ENCODE results near the gene HLA-DRB1. TPM values are rescaled to one million over a fixed set of nuclear protein-coding genes. Genes with fewer than 3 reads are reported as not detected.
"Not testable (repeated sequence)": the region's sequence is repeated elsewhere in the genome, so short reads cannot be mapped to it uniquely, and the experiment has no call there.

The HLA-DRB1 gene
- total RNA-seq, 1 donor from 2014 or later = 0.34 TPM

- H3K27me3 Mint-ChIP-seq (ENCODE audit: unreplicated experiment) = no peaks in the 10 kb centered on the region
- no peaks in the 10 kb centered on the region for H3K4me1 Mint-ChIP-seq (ENCODE audit: low read depth, unreplicated experiment)
- no peaks in the 10 kb centered on the region for H3K9me3 Mint-ChIP-seq (ENCODE audit: unreplicated experiment)
- no peak overlapping the region for H3K4me3 Mint-ChIP-seq (ENCODE audit: unreplicated experiment)
- H3K27ac Mint-ChIP-seq (ENCODE audit: unreplicated experiment) = no peak overlapping the region
- TF ChIP-seq CTCF (IDR thresholded peaks at IDR 0.05; ENCODE audit: partially characterized antibody, unreplicated experiment) = no peak
- H3K36me3 Mint-ChIP-seq (ENCODE audit: unreplicated experiment) = no peaks in the 10 kb centered on the region
- no peak for DNase-seq
Observed at GRCh38 chr6:32635526-32636123, 46.0 kb upstream of the HLA-DRB1 start.

DNA sequence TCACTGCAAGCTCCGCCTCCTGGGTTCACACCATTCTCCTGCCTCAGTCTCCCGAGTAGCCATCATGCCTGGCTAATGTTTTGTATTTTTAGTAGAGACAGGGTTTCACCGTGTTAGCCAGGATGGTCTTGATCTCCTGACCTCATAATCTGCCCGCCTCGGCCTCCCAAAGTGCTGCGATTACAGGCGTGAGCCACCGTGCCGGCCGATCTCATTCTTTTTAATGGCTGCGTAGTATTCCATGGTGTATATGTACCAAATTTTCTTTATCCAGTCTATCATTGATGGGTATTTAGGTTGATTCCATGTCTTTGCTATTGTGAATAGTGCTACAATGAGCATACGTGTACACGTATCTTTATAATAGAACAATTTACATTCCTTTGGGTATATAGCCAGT is 40.1 kb upstream of the HLA-DRB1 start:
- not testable (repeated sequence) for H3K4me3 Mint-ChIP-seq (ENCODE audit: unreplicated experiment); H3K27ac Mint-ChIP-seq (ENCODE audit: unreplicated experiment); H3K4me1 Mint-ChIP-seq (ENCODE audit: low read depth, unreplicated experiment); DNase-seq; H3K9me3 Mint-ChIP-seq (ENCODE audit: unreplicated experiment); H3K36me3 Mint-ChIP-seq (ENCODE audit: unreplicated experiment); H3K27me3 Mint-ChIP-seq (ENCODE audit: unreplicated experiment)

GRCh38 chr6:32627831-32628230 is 38.2 kb upstream of the HLA-DRB1 start:
- no peak for TF ChIP-seq CTCF (IDR thresholded peaks at IDR 0.05; ENCODE audit: partially characterized antibody, unreplicated experiment)
- DNase-seq = no peak
- Mint-ChIP-seq H3K4me1 (ENCODE audit: low read depth, unreplicated experiment) (no peaks in the 10 kb centered on the region), H3K36me3 (ENCODE audit: unreplicated experiment) (no peaks in the 10 kb centered on the region), H3K27me3 (ENCODE audit: unreplicated experiment) (no peaks in the 10 kb centered on the region), H3K4me3 (ENCODE audit: unreplicated experiment) (no peak overlapping the region), H3K27ac (ENCODE audit: unreplicated experiment) (no peak overlapping the region), H3K9me3 (ENCODE audit: unreplicated experiment) (no peaks in the 10 kb centered on the region)

- H3K9me3 Mint-ChIP-seq (ENCODE audit: unreplicated experiment) = no peaks in the 10 kb centered on the region
- no peaks in the 10 kb centered on the region for H3K27me3 Mint-ChIP-seq (ENCODE audit: unreplicated experiment)
- no peak overlapping the region for H3K4me3 Mint-ChIP-seq (ENCODE audit: unreplicated experiment)
- TF ChIP-seq CTCF (IDR thresholded peaks at IDR 0.05; ENCODE audit: partially characterized antibody, unreplicated experiment) = no peak
- H3K36me3 Mint-ChIP-seq (ENCODE audit: unreplicated experiment) = no peaks in the 10 kb centered on the region
- H3K27ac Mint-ChIP-seq (ENCODE audit: unreplicated experiment) = no peak overlapping the region
- DNase-seq = no peak
- no peaks in the 10 kb centered on the region for H3K4me1 Mint-ChIP-seq (ENCODE audit: low read depth, unreplicated experiment)
Observed at GRCh38 chr6:32627249-32627648, 37.6 kb upstream of the HLA-DRB1 start.

DNA sequence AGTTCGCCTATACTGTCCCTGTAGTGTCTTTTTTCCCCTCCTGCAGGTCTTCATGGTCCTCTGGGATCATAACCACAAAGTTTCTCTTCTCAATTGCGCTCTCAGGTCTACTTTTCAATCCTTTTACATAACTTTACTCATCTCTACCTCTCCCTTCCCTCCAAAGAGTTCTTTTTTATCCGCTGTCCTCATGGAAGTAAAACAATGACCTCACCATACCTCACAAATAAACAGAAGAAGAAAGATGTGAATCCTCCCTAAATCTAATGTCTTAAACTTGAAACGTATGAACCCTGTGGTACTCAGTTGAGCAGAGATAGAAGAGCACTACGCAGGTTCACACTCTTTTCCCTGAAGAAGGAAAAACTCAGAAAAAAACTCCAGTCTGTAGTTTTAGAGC is 35.5 kb upstream of the HLA-DRB1 start:
- Mint-ChIP-seq H3K9me3 (ENCODE audit: unreplicated experiment) (no peaks in the 10 kb centered on the region), H3K27me3 (ENCODE audit: unreplicated experiment) (no peaks in the 10 kb centered on the region), H3K27ac (ENCODE audit: unreplicated experiment) (no peak overlapping the region), H3K4me1 (ENCODE audit: low read depth, unreplicated experiment) (no peaks in the 10 kb centered on the region), H3K4me3 (ENCODE audit: unreplicated experiment) (no peak overlapping the region), H3K36me3 (ENCODE audit: unreplicated experiment) (no peaks in the 10 kb centered on the region)
- no peak for TF ChIP-seq CTCF (IDR thresholded peaks at IDR 0.05; ENCODE audit: partially characterized antibody, unreplicated experiment)
- no peak for DNase-seq
